ENCODE measurements around the gene CST4. TPM values are rescaled to one million over a fixed set of nuclear protein-coding genes. Genes with fewer than 3 reads are reported as not detected.

The CST4 gene
- total RNA-seq, 2 donors from 2014 or later, result not detected

DNA sequence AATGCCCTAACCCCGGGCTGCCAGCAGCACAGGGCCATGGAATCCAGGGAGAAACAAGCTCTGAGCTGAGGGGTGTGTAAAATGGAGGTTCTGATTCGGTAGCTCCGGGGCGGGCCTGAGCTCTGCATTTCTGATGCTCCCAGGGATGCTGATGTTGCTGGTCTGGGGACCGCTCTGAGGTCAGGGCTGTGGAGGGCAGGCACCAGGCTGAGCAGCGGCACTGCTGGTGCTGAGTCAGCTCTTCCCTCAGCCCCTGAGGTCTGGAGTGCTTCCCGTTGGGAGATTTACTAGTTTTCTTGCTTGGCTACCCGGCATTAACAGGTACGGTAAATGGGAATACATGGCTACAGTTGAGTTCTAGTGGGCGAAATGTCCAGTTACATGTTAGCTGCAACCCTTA, 32.5 kb downstream of the CST4 start:
- no peaks in the 10 kb centered on the region for H3K9me3 ChIP-seq
- TF ChIP-seq, protein P1, sequence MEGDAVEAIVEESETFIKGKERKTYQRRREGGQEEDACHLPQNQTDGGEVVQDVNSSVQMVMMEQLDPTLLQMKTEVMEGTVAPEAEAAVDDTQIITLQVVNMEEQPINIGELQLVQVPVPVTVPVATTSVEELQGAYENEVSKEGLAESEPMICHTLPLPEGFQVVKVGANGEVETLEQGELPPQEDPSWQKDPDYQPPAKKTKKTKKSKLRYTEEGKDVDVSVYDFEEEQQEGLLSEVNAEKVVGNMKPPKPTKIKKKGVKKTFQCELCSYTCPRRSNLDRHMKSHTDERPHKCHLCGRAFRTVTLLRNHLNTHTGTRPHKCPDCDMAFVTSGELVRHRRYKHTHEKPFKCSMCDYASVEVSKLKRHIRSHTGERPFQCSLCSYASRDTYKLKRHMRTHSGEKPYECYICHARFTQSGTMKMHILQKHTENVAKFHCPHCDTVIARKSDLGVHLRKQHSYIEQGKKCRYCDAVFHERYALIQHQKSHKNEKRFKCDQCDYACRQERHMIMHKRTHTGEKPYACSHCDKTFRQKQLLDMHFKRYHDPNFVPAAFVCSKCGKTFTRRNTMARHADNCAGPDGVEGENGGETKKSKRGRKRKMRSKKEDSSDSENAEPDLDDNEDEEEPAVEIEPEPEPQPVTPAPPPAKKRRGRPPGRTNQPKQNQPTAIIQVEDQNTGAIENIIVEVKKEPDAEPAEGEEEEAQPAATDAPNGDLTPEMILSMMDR (IDR thresholded peaks at IDR 0.05), result no peak
- intact Hi-C loops (cut with DNase I), result no loop called here
- H3K27me3 ChIP-seq, result no peaks in the 10 kb centered on the region
- H3K9ac ChIP-seq (ENCODE audit: low read depth in 2 of 2, low read length in 2 of 2), result no peak overlapping the region
- no peak overlapping the region for H3K27ac ChIP-seq
- no peaks in the 10 kb centered on the region for H3K36me3 ChIP-seq
- no peak for DNase-seq
- H3K4me1 ChIP-seq, result no peaks in the 10 kb centered on the region
- H3K4me3 ChIP-seq, result no peak overlapping the region

DNA sequence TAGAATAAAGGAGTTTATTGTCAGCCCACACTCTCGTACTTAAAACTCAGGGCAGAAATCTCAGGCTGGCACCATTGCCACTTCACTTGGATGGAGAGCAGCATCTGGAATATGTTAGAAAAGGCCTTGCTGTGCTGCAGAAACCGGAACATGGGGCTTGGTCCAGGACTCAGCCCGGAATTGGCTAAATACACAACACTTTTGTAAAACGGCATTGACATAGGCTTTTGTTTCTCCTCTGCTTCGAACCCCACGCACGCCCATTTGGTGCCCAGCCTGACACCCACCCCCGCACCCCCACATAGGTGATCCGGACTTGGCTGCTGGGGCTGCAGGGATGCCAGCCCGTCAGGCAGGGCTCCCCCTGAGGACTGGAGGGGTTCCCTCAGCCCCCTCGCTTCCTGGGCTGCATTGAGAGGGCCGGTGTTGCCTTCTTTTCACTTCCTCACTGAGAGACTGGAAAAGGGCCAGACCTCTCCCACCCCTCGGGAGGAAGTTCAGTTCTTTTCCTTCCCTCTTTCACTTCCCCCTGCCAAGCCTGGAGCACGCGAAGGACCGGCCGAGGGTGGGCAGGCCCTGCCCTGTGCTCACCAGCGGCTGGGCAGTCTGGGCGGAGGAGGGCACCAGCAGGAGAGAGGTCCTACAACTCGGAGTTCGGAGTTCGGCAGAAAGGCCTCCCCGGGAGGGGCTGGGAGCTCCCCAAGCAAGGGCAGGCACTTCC, 33.2 kb downstream of the CST4 start:
- Histone ChIP-seq H3K27ac (no peak overlapping the region), H3K9me3 (no peaks in the 10 kb centered on the region), H3K36me3 (no peaks in the 10 kb centered on the region), H3K4me3 (no peak overlapping the region), H3K9ac (ENCODE audit: low read depth in 2 of 2, low read length in 2 of 2) (peak overlapping the region in 1 of 2 donors; percentile 8), H3K27me3 (no peaks in the 10 kb centered on the region), H3K4me1 (no peaks in the 10 kb centered on the region)
- TF ChIP-seq, protein P1 (IDR thresholded peaks at IDR 0.05), result no peak
- no peak for DNase-seq
- intact Hi-C loops (cut with DNase I), result no loop called here

DNA sequence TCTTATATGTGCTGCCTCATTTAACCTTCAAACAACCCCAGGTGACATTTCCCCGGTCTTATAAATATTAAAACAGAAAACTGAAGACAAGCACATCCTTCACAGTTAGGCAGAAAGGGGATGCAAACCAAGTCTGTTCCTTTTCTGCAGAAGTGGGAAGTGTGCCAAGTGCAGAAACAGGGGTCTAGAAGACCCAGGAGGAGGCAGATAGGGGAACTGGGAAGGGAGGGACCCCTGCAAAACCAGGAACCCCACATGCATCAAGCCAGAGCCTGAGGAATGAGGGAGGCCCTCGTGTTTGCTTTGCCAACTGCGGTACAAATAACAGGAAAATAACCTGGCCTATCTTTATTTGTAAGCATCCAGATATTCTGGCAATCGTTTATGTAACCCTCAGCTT, 34.1 kb downstream of the CST4 start:
- TF ChIP-seq, protein P1 (IDR thresholded peaks at IDR 0.05), result no peak
- no peak overlapping the region for H3K27ac ChIP-seq
- no peaks in the 10 kb centered on the region for H3K27me3 ChIP-seq
- DNase-seq, result no peak
- no peaks in the 10 kb centered on the region for H3K36me3 ChIP-seq
- no peaks in the 10 kb centered on the region for H3K4me1 ChIP-seq
- H3K9me3 ChIP-seq, result no peaks in the 10 kb centered on the region
- no peak overlapping the region for H3K9ac ChIP-seq (ENCODE audit: low read depth in 2 of 2, low read length in 2 of 2)
- no peak overlapping the region for H3K4me3 ChIP-seq
- intact Hi-C loops (cut with DNase I), result no loop called here

DNA sequence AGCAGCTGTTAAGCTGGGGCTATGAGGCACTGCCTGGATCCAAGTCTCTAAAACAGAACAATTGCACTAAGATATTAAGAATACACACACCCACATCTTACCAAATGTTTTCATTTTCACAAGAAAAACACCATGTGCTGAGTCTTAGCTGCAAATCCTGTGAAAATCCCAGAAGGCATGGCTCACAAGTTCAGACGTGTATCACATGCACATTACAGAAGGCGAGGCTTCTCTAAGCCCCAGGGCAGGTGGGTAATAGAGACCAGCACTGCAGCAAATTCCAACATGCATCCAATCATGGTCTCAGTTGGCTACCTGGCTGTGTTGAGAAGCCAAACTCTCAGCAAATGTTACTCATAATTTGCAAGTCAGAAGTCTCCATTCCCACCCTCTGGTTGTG, 34.8 kb downstream of the CST4 start:
- Histone ChIP-seq H3K27ac (no peak overlapping the region), H3K4me1 (no peaks in the 10 kb centered on the region), H3K9ac (ENCODE audit: low read depth in 2 of 2, low read length in 2 of 2) (no peak overlapping the region), H3K4me3 (no peak overlapping the region), H3K9me3 (no peaks in the 10 kb centered on the region), H3K27me3 (no peaks in the 10 kb centered on the region), H3K36me3 (no peaks in the 10 kb centered on the region)
- intact Hi-C loops (cut with DNase I), result no loop called here
- TF ChIP-seq, protein P1 (IDR thresholded peaks at IDR 0.05), result no peak
- DNase-seq, result no peak

DNA sequence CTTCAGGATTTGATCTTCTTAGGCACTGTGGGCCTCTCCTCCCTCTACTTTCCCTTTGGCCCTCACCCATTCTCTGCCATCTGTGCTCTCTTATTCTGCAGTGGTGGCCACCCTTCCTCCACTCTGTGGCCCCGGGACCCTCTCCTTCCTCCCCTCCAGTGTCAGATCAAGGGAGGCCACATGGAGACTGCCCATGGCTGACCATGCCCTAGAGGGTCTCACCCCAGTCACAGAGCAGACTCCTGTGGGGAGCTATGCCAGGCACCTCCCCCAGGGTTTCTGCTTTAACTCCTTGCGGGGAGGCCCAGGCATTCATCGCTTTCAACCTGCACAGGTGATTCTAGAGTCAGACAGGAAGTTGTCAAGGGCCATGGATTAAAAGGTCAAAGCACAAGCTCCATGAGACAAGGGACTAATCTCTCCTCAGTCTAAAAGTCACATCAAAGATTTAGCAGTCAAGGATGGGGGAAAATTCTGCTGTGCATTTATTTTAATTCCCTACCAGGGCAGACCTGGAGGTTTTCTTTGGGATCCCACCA, 35.4 kb downstream of the CST4 start:
- no peak for DNase-seq
- Histone ChIP-seq H3K4me3 (no peak overlapping the region), H3K27ac (no peak overlapping the region), H3K4me1 (no peaks in the 10 kb centered on the region), H3K36me3 (no peaks in the 10 kb centered on the region), H3K9ac (ENCODE audit: low read depth in 2 of 2, low read length in 2 of 2) (no peak overlapping the region), H3K9me3 (no peaks in the 10 kb centered on the region), H3K27me3 (no peaks in the 10 kb centered on the region)
- TF ChIP-seq, protein P1 (IDR thresholded peaks at IDR 0.05), result no peak
- intact Hi-C loops (cut with DNase I), result no loop called here

All from colonic mucosa (tissue), 4 donors.